HepG2 (cell line): Measurements from ENCODE around the gene STIM2. TPM values are rescaled to one million over a fixed set of nuclear protein-coding genes. Genes with fewer than 3 reads are reported as not detected.

Experiments used
- AKAP8 ChIP-seq: sonication (generic); formaldehyde crosslinking; IDR thresholded peaks from 2 replicates; pipeline ENCODE4 v1.5.1; 2020; ENCODE audit warnings: mild to moderate bottlenecking, missing genetic modification reagents
- BCL3 ChIP-seq: sonication (generic); formaldehyde crosslinking; IDR thresholded peaks from 2 replicates; pipeline ENCODE4 v1.5.1; 2020; ENCODE audit warnings: mild to moderate bottlenecking, missing genetic modification reagents, moderate library complexity
- HNRNPK ChIP-seq: fragments of 200-400 bp; formaldehyde crosslinking; IDR thresholded peaks from 2 replicates; pipeline ENCODE4 v1.6.1; 2018; ENCODE audit warnings: low read length, low read depth, moderate library complexity, mild to moderate bottlenecking; ENCODE audit not compliant: poor library complexity, severe bottlenecking
- ISX ChIP-seq: sonication (generic); formaldehyde crosslinking; conservative IDR thresholded peaks from 2 replicates; pipeline ENCODE4 v1.5.0; 2020; ENCODE audit warnings: missing genetic modification reagents
- JUN ChIP-seq: sonication (generic); formaldehyde crosslinking; IDR thresholded peaks from 2 replicates; pipeline ENCODE4 v1.4.0; 2020; ENCODE audit warnings: mild to moderate bottlenecking, missing genetic modification reagents
- KLF12 ChIP-seq: sonication (generic); formaldehyde crosslinking; IDR thresholded peaks from 2 replicates; pipeline ENCODE4 v1.4.0; 2020; ENCODE audit warnings: missing genetic modification reagents, borderline replicate concordance
- MTERF4 ChIP-seq: sonication (generic); formaldehyde crosslinking; IDR thresholded peaks from 2 replicates; pipeline ENCODE4 v1.8.0; 2023; ENCODE audit warnings: mild to moderate bottlenecking, missing genetic modification reagents
- NFYC ChIP-seq: IDR thresholded peaks from 2 replicates; pipeline ENCODE4 v1.6.1; 2016; ENCODE audit warnings: missing genetic modification reagents, missing compliant biosample characterization
- NR1H2 ChIP-seq: sonication (generic); formaldehyde crosslinking; IDR thresholded peaks from 2 replicates; pipeline ENCODE4 v1.8.1; 2022; ENCODE audit warnings: low read depth, missing genetic modification reagents, borderline replicate concordance
- POLR2G ChIP-seq: fragments of 200-400 bp; formaldehyde crosslinking; IDR thresholded peaks from 2 replicates; pipeline ENCODE4 v1.6.1; 2018; ENCODE audit warnings: mild to moderate bottlenecking, low read depth, low read length, moderate library complexity
- ZBTB42 ChIP-seq: sonication (generic); formaldehyde crosslinking; IDR thresholded peaks from 2 replicates; pipeline ENCODE4 v1.5.0; 2020; ENCODE audit warnings: mild to moderate bottlenecking, missing genetic modification reagents
- ZNF10 ChIP-seq: sonication (generic); formaldehyde crosslinking; IDR thresholded peaks from 2 replicates; pipeline ENCODE4 v1.4.0; 2020; ENCODE audit warnings: mild to moderate bottlenecking, low read depth, missing genetic modification reagents, borderline replicate concordance
- ZNF430 ChIP-seq: sonication (generic); formaldehyde crosslinking; IDR thresholded peaks from 2 replicates; pipeline ENCODE4 v1.9.0; 2021; ENCODE audit warnings: mild to moderate bottlenecking, missing genetic modification reagents
- ZNF503 ChIP-seq: sonication (generic); formaldehyde crosslinking; IDR thresholded peaks from 2 replicates; pipeline ENCODE4 v1.4.0; 2020; ENCODE audit warnings: missing genetic modification reagents
- ZNF574 ChIP-seq: sonication (generic); formaldehyde crosslinking; IDR thresholded peaks from 2 replicates; pipeline ENCODE4 v1.4.0; 2020; ENCODE audit warnings: missing genetic modification reagents
- ZNF577 ChIP-seq: sonication (generic); formaldehyde crosslinking; IDR thresholded peaks from 2 replicates; pipeline ENCODE4 v1.4.0; 2020; ENCODE audit warnings: mild to moderate bottlenecking, low read depth, missing genetic modification reagents, borderline replicate concordance
- ZNF639 ChIP-seq: conservative IDR thresholded peaks from 2 replicates; pipeline ENCODE4 v1.6.1; 2018; ENCODE audit warnings: missing genetic modification reagents
- ZNF782 ChIP-seq: sonication (generic); formaldehyde crosslinking; IDR thresholded peaks from 2 replicates; pipeline ENCODE4 v1.4.0; 2020; ENCODE audit warnings: missing genetic modification reagents, mild to moderate bottlenecking, borderline replicate concordance
- ZNF816 ChIP-seq: sonication (generic); formaldehyde crosslinking; IDR thresholded peaks from 2 replicates; pipeline ENCODE4 v1.8.0; 2022; ENCODE audit warnings: missing genetic modification reagents, mild to moderate bottlenecking, borderline replicate concordance
- ZSCAN21 ChIP-seq: sonication (generic); formaldehyde crosslinking; IDR thresholded peaks from 2 replicates; pipeline ENCODE4 v1.8.0; 2022; ENCODE audit warnings: mild to moderate bottlenecking, missing genetic modification reagents, moderate library complexity, borderline replicate concordance
- polyA plus RNA-seq, 8 experiments: library from polyadenylated mRNA; depleted of rRNA in 3 of 8; stranded (reverse) in 7 of 8; unstranded in 1 of 8; fragments of >200 nt; fragmentation: Illumina TruSeq in 4 of 8; extraction: Trizol in 4 of 8; gene quantifications; 2 replicates each; pipeline versions ENCODE4 v1.2.1 to v1.2.3, GENCODE V29; 2011 to 2016; ENCODE audit warnings: low read depth in 4 of 8, missing spikeins in 1 of 8, mixed read lengths in 1 of 8; ENCODE audit not compliant: insufficient read depth in 1 of 8
- total RNA-seq, 5 experiments: library from RNA; depleted of rRNA; stranded (reverse); fragments of >200 nt; fragmentation: Illumina TruSeq; extraction: Trizol; gene quantifications; 2 replicates each; pipeline ENCODE4 v1.2.3, GENCODE V29; 2016; ENCODE audit warnings: low read depth in 1 of 5

The STIM2 gene
- total and polyA plus RNA-seq, 2 of the 13 experiments (the other 11 are each of a cell fraction or from before 2014, with no cell fraction given) = 19.3 to 19.4 TPM

- TF ChIP-seq ZNF577 = no peak
- peak; percentile 73; the same call in 1 of the 2 replicates for TF ChIP-seq ZNF782 (CRISPR knock-in tag)
- TF ChIP-seq ZNF639 (CRISPR knock-in tag) = 0 out of 2 replicates have a peak, but pooled peaks have one; percentile 42
- no peak for TF ChIP-seq BCL3 (CRISPR knock-in tag)
- TF ChIP-seq KLF12 (CRISPR knock-in tag) = 0 out of 2 replicates have a peak, but pooled peaks have one; percentile 38
- peak; percentile 98 for TF ChIP-seq HNRNPK
- TF ChIP-seq NR1H2 (CRISPR knock-in tag) = no peak
- no peak for TF ChIP-seq ZNF816 (CRISPR knock-in tag)
- peak; percentile 46; the same call in 1 of the 2 replicates for TF ChIP-seq MTERF4
- peak; percentile 82 for TF ChIP-seq ZSCAN21 (CRISPR knock-in tag)
- TF ChIP-seq AKAP8 (CRISPR knock-in tag) = peak; percentile 25; the same call in 1 of the 2 replicates
- TF ChIP-seq ZBTB42 (CRISPR knock-in tag) = 0 out of 2 replicates have a peak, but pooled peaks have one; percentile 15
- peak; percentile 92 for TF ChIP-seq POLR2G
- TF ChIP-seq ZNF10 = no peak
- TF ChIP-seq NFYC = no peak
- TF ChIP-seq ZNF430 (CRISPR knock-in tag) = no peak
- peak; percentile 39 for TF ChIP-seq ZNF574 (CRISPR knock-in tag)
- 0 out of 2 replicates have a peak, but pooled peaks have one; percentile 29 for TF ChIP-seq ISX (CRISPR knock-in tag)
- TF ChIP-seq ZNF503 (CRISPR knock-in tag) = peak; percentile 53; the same call in 1 of the 2 replicates
- peak; percentile 56; the same call in 1 of the 2 replicates for TF ChIP-seq JUN (CRISPR knock-in tag)
These were observed 3.2 kb upstream of the STIM2 start (continued) for GRCh38 chr4:26857278-26858034.
